ENCODE measurements around the gene KLHL21. TPM values are rescaled to one million over a fixed set of nuclear protein-coding genes. Genes with fewer than 3 reads are reported as not detected.

The KLHL21 gene
- polyA plus RNA-seq, 1 experiment = 19.2 TPM

- H3K4me3 ChIP-seq (ENCODE audit: low read depth, low read length) = peak overlapping the region; percentile 97
- no peak for DNase-seq (ENCODE audit: low read depth)
- ChIA-PET POLR2A (interaction anchor here (0.7 kb wide), 1 partner anchor 9 kb away, joined by 7 read pairs; no protein-coding TSS in a partner anchor), CTCF (interaction anchor here (0.6 to 2.3 kb wide), 5 partner anchors 9 to 90 kb away, joined by 3 to 10 read pairs (median 3); partner anchors contain the start of genes NOL9 and TAS1R1)
- H3K36me3 ChIP-seq (ENCODE audit: control insufficient read depth, insufficient read depth, low read length) = no peaks in the 10 kb centered on the region
- TF ChIP-seq, protein P1, sequence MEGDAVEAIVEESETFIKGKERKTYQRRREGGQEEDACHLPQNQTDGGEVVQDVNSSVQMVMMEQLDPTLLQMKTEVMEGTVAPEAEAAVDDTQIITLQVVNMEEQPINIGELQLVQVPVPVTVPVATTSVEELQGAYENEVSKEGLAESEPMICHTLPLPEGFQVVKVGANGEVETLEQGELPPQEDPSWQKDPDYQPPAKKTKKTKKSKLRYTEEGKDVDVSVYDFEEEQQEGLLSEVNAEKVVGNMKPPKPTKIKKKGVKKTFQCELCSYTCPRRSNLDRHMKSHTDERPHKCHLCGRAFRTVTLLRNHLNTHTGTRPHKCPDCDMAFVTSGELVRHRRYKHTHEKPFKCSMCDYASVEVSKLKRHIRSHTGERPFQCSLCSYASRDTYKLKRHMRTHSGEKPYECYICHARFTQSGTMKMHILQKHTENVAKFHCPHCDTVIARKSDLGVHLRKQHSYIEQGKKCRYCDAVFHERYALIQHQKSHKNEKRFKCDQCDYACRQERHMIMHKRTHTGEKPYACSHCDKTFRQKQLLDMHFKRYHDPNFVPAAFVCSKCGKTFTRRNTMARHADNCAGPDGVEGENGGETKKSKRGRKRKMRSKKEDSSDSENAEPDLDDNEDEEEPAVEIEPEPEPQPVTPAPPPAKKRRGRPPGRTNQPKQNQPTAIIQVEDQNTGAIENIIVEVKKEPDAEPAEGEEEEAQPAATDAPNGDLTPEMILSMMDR (IDR thresholded peaks at IDR 0.05; ENCODE audit: insufficient read depth, low read depth, low read length) = no peak
- no peaks in the 10 kb centered on the region for H3K27me3 ChIP-seq (ENCODE audit: control insufficient read depth, insufficient read depth, low read length)
These were observed 22.5 kb downstream of the KLHL21 start for GRCh38 chr1:6580119-6580592.

DNA sequence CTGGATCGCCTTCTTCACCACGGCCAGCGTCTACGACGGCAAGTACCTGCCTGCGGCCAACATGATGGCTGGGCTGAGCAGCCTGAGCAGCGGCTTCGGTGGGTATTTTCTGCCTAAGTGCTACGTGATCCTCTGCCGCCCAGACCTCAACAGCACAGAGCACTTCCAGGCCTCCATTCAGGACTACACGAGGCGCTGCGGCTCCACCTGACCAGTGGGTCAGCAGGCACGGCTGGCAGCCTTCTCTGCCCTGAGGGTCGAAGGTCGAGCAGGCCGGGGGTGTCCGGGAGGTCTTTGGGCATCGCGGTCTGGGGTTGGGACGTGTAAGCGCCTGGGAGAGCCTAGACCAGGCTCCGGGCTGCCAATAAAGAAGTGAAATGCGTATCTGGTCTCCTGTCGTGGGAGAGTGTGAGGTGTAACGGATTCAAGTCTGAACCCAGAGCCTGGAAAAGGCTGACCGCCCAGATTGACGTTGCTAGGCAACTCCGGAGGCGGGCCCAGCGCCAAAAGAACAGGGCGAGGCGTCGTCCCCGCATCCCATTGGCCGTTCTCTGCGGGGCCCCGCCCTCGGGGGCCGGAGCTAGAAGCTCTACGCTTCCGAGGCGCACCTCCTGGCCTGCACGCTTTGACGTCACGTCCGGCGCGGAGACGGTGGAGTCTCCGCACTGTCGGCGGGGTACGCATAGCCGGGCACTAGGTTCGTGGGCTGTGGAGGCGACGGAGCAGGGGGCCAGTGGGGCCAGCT, 23.1 kb downstream of the KLHL21 start, which contains the start of gene ZBTB48:
Gene ZBTB48 (plus strand): TSS at position 621 of the 745 bp plus-strand sequence. CDS start 616 bp downstream, outside the sequence.
- DNase-seq (ENCODE audit: low read depth) = peak; percentile 76
- no peaks in the 10 kb centered on the region for H3K27me3 ChIP-seq (ENCODE audit: control insufficient read depth, insufficient read depth, low read length)
- TF ChIP-seq, protein P1 (IDR thresholded peaks at IDR 0.05; ENCODE audit: insufficient read depth, low read depth, low read length) = no peak
- ChIA-PET POLR2A (interaction anchor here (0.7 kb wide), 1 partner anchor 9 kb away, joined by 7 read pairs; no protein-coding TSS in a partner anchor), CTCF (interaction anchor here (0.6 to 2.3 kb wide), 5 partner anchors 10 to 89 kb away, joined by 3 to 10 read pairs (median 3); partner anchors contain the start of genes NOL9 and TAS1R1)
- H3K4me3 ChIP-seq (ENCODE audit: low read depth, low read length) = peak within 1 kb of the TSS; percentile 97
- H3K36me3 ChIP-seq (ENCODE audit: control insufficient read depth, insufficient read depth, low read length) = no peaks in the 10 kb centered on the region

- ChIA-PET CTCF (interaction anchor here (1.1 to 1.3 kb wide), 2 partner anchors 24 to 56 kb away, joined by 4 read pairs; partner anchors contain the start of gene TAS1R1), POLR2A (no interaction called here)
- TF ChIP-seq, protein P1 (IDR thresholded peaks at IDR 0.05; ENCODE audit: insufficient read depth, low read depth, low read length) = no peak
- no peak for DNase-seq (ENCODE audit: low read depth)
- no peak overlapping the region for H3K4me3 ChIP-seq (ENCODE audit: low read depth, low read length)
- H3K36me3 ChIP-seq (ENCODE audit: control insufficient read depth, insufficient read depth, low read length) = no peaks in the 10 kb centered on the region
- no peaks in the 10 kb centered on the region for H3K27me3 ChIP-seq (ENCODE audit: control insufficient read depth, insufficient read depth, low read length)
These were observed 23.9 kb downstream of the KLHL21 start for GRCh38 chr1:6578624-6579373.

GRCh38 chr1:6577831-6578525, 24.7 kb downstream of the KLHL21 start:
- ChIA-PET CTCF (interaction anchor here (0.7 to 1.3 kb wide), 4 partner anchors 9 to 57 kb away, joined by 3 to 4 read pairs (median 4); partner anchors contain the start of gene TAS1R1), POLR2A (no interaction called here)
- Histone ChIP-seq H3K27me3 (ENCODE audit: control insufficient read depth, insufficient read depth, low read length) (no peaks in the 10 kb centered on the region), H3K36me3 (ENCODE audit: control insufficient read depth, insufficient read depth, low read length) (no peaks in the 10 kb centered on the region), H3K4me3 (ENCODE audit: low read depth, low read length) (no peak overlapping the region)
- no peak for DNase-seq (ENCODE audit: low read depth)
- TF ChIP-seq, protein P1 (IDR thresholded peaks at IDR 0.05; ENCODE audit: insufficient read depth, low read depth, low read length) = no peak
